ENCODE results near the gene CTRB2. TPM values are rescaled to one million over a fixed set of nuclear protein-coding genes. Genes with fewer than 3 reads are reported as not detected.
"Not testable (repeated sequence)": the region's sequence is repeated elsewhere in the genome, so short reads cannot be mapped to it uniquely, and the experiment has no call there.

The CTRB2 gene
- total and polyA plus RNA-seq, 3 experiments from 2014 or later: not detected

- peak within 1 kb of the TSS; percentile 59 for H3K4me3 ChIP-seq (ENCODE audit: low read length)
- POLR2A ChIA-PET: no interaction called here
Measured at GRCh38 chr16:75218256-75219076, 11.5 kb upstream of the CTRB2 start, which contains the start of gene CTRB1. Gene CTRB1, plus strand, starts transcription at chr16:75218988. Its CDS starts 20 bp downstream, at chr16:75219008.

GRCh38 chr16:75217389-75217851 is 10.5 kb upstream of the CTRB2 start:
- CTCF ChIA-PET: interaction anchor here (2.7 kb wide), 1 partner anchor 18 kb away, joined by 7 read pairs; no protein-coding TSS in a partner anchor
- Histone ChIP-seq H3K9me3 (ENCODE audit: low read length) (no peaks in the 10 kb centered on the region), H3K27ac (ENCODE audit: low read depth, low read length) (no peak overlapping the region), H3K4me1 (ENCODE audit: insufficient read depth, low read length) (peaks cover 9% of the 10 kb centered on the region), H3K4me3 (ENCODE audit: low read length) (no peak overlapping the region), H3K36me3 (ENCODE audit: insufficient read depth, low read length) (no peaks in the 10 kb centered on the region), H3K27me3 (ENCODE audit: insufficient read depth, low read length, poor library complexity, severe bottlenecking) (no peaks in the 10 kb centered on the region)
- POLR2A ChIA-PET: no interaction called here
- Mint-ChIP-seq H3K36me3 (no peaks in the 10 kb centered on the region), H3K9me3 (no peaks in the 10 kb centered on the region), H3K4me3 (no peak overlapping the region), H3K4me1 (peaks cover 7 to 16% (median 15%) of the 10 kb centered on the region in 3 donors), H3K27me3 (peaks cover 0 to under 1% of the 10 kb centered on the region in 2 donors), H3K27ac (peak overlapping the region in 1 of 8 donors; percentile 14)
- no peak for DNase-seq

More at GRCh38 chr16:75218256-75219076, 11.5 kb upstream of the CTRB2 start, which contains the start of gene CTRB1:
- Mint-ChIP-seq H3K4me1 (peaks cover 7 to 16% (median 15%) of the 10 kb centered on the region in 3 donors), H3K27me3 (no peaks in the 10 kb centered on the region), H3K36me3 (no peaks in the 10 kb centered on the region), H3K27ac (peak within 1 kb of the TSS; percentile 41 to 93 (median 87)), H3K9me3 (no peaks in the 10 kb centered on the region), H3K4me3 (peak within 1 kb of the TSS; percentile 73 to 93 (median 85))
- no peak for DNase-seq
- CTCF ChIA-PET: interaction anchor here (1.0 to 2.7 kb wide), 2 partner anchors 17 to 19 kb away, joined by 3 to 7 read pairs; no protein-coding TSS in a partner anchor
- Histone ChIP-seq H3K27me3 (ENCODE audit: insufficient read depth, low read length, poor library complexity, severe bottlenecking) (no peaks in the 10 kb centered on the region), H3K4me1 (ENCODE audit: insufficient read depth, low read length) (peaks cover 9% of the 10 kb centered on the region), H3K27ac (ENCODE audit: low read depth, low read length) (no peak within 1 kb of the TSS), H3K36me3 (ENCODE audit: insufficient read depth, low read length) (no peaks in the 10 kb centered on the region), H3K9me3 (ENCODE audit: low read length) (no peaks in the 10 kb centered on the region)

- Histone ChIP-seq H3K9me3 (ENCODE audit: low read length) (no peaks in the 10 kb centered on the region), H3K27me3 (ENCODE audit: insufficient read depth, low read length, poor library complexity, severe bottlenecking) (no peaks in the 10 kb centered on the region), H3K4me1 (ENCODE audit: insufficient read depth, low read length) (peaks cover 9% of the 10 kb centered on the region), H3K4me3 (ENCODE audit: low read length) (no peak overlapping the region), H3K36me3 (ENCODE audit: insufficient read depth, low read length) (no peaks in the 10 kb centered on the region), H3K27ac (ENCODE audit: low read depth, low read length) (no peak overlapping the region)
- Mint-ChIP-seq H3K4me3 (no peak overlapping the region), H3K27me3 (peaks cover 0 to 4% of the 10 kb centered on the region in 2 donors), H3K27ac (no peak overlapping the region), H3K4me1 (peaks cover 7 to 16% (median 15%) of the 10 kb centered on the region in 3 donors), H3K9me3 (no peaks in the 10 kb centered on the region), H3K36me3 (no peaks in the 10 kb centered on the region)
- ChIA-PET CTCF (interaction anchor here (2.7 kb wide), 1 partner anchor 17 kb away, joined by 7 read pairs; no protein-coding TSS in a partner anchor), POLR2A (no interaction called here)
- no peak for DNase-seq
Measured at GRCh38 chr16:75216576-75216975, 9.6 kb upstream of the CTRB2 start.

- H3K27ac ChIP-seq (ENCODE audit: low read depth, low read length): no peak overlapping the region
- Mint-ChIP-seq H3K27ac (peak overlapping the region in 1 of 8 donors; percentile 82), H3K27me3 (peaks cover 0 to 4% of the 10 kb centered on the region in 2 donors), H3K4me3 (no peak overlapping the region), H3K9me3 (no peaks in the 10 kb centered on the region), H3K36me3 (no peaks in the 10 kb centered on the region), H3K4me1 (peaks cover 7 to 16% (median 15%) of the 10 kb centered on the region in 3 donors)
- H3K9me3 ChIP-seq (ENCODE audit: low read length): no peaks in the 10 kb centered on the region
- H3K27me3 ChIP-seq (ENCODE audit: insufficient read depth, low read length, poor library complexity, severe bottlenecking): no peaks in the 10 kb centered on the region
- ChIA-PET POLR2A (no interaction called here), CTCF (interaction anchor here (0.9 to 2.7 kb wide), 2 partner anchors 16 to 17 kb away, joined by 3 to 7 read pairs; no protein-coding TSS in a partner anchor)
- no peaks in the 10 kb centered on the region for H3K36me3 ChIP-seq (ENCODE audit: insufficient read depth, low read length)
- DNase-seq: no peak
- no peak overlapping the region for H3K4me3 ChIP-seq (ENCODE audit: low read length)
- H3K4me1 ChIP-seq (ENCODE audit: insufficient read depth, low read length): peaks cover 9% of the 10 kb centered on the region
Measured at GRCh38 chr16:75216127-75216526, 9.2 kb upstream of the CTRB2 start.

GRCh38 chr16:75211286-75211685 is 4.3 kb upstream of the CTRB2 start:
- H3K27me3 Mint-ChIP-seq; DNase-seq; H3K4me3 Mint-ChIP-seq; H3K27me3 ChIP-seq (ENCODE audit: insufficient read depth, low read length, poor library complexity, severe bottlenecking); POLR2A ChIA-PET; H3K36me3 Mint-ChIP-seq; H3K4me3 ChIP-seq (ENCODE audit: low read length); H3K4me1 ChIP-seq (ENCODE audit: insufficient read depth, low read length); H3K4me1 Mint-ChIP-seq; H3K27ac Mint-ChIP-seq; H3K27ac ChIP-seq (ENCODE audit: low read depth, low read length); H3K9me3 ChIP-seq (ENCODE audit: low read length); H3K9me3 Mint-ChIP-seq; H3K36me3 ChIP-seq (ENCODE audit: insufficient read depth, low read length): not testable (repeated sequence)
- CTCF ChIA-PET: interaction anchor here (1.6 kb wide), 1 partner anchor 22 kb away, joined by 3 read pairs; no protein-coding TSS in a partner anchor

GRCh38 chr16:75209944-75210343 is 3.0 kb upstream of the CTRB2 start:
- POLR2A ChIA-PET: no interaction called here
- DNase-seq: no peak
- no peaks in the 10 kb centered on the region for H3K36me3 Mint-ChIP-seq

GRCh38 chr16:75209514-75209913 is 2.6 kb upstream of the CTRB2 start:
- H3K4me1 ChIP-seq (ENCODE audit: insufficient read depth, low read length); H3K4me3 ChIP-seq (ENCODE audit: low read length); DNase-seq; POLR2A ChIA-PET; H3K4me1 Mint-ChIP-seq; H3K4me3 Mint-ChIP-seq; H3K27me3 Mint-ChIP-seq; H3K36me3 Mint-ChIP-seq; H3K9me3 Mint-ChIP-seq; H3K27ac ChIP-seq (ENCODE audit: low read depth, low read length); H3K9me3 ChIP-seq (ENCODE audit: low read length); H3K27me3 ChIP-seq (ENCODE audit: insufficient read depth, low read length, poor library complexity, severe bottlenecking); H3K36me3 ChIP-seq (ENCODE audit: insufficient read depth, low read length); H3K27ac Mint-ChIP-seq: not testable (repeated sequence)
- CTCF ChIA-PET: interaction anchor here (1.3 to 1.7 kb wide), 2 partner anchors 21 to 24 kb away, joined by 3 to 8 read pairs; no protein-coding TSS in a partner anchor

More at GRCh38 chr16:75209944-75210343, 3.0 kb upstream of the CTRB2 start:
- no peaks in the 10 kb centered on the region for H3K9me3 ChIP-seq (ENCODE audit: low read length)
- no peaks in the 10 kb centered on the region for H3K9me3 Mint-ChIP-seq
- H3K36me3 ChIP-seq (ENCODE audit: insufficient read depth, low read length): no peaks in the 10 kb centered on the region
- H3K4me3 Mint-ChIP-seq: no peak overlapping the region
- no peak overlapping the region for H3K27ac ChIP-seq (ENCODE audit: low read depth, low read length)
- no peaks in the 10 kb centered on the region for H3K27me3 ChIP-seq (ENCODE audit: insufficient read depth, low read length, poor library complexity, severe bottlenecking)
- no peaks in the 10 kb centered on the region for H3K4me1 ChIP-seq (ENCODE audit: insufficient read depth, low read length)
- H3K27ac Mint-ChIP-seq: no peak overlapping the region
- CTCF ChIA-PET: interaction anchor here (1.6 to 1.7 kb wide), 2 partner anchors 23 to 24 kb away, joined by 3 to 8 read pairs; no protein-coding TSS in a partner anchor
- H3K27me3 Mint-ChIP-seq: peaks cover 0 to 4% of the 10 kb centered on the region in 2 donors
- no peaks in the 10 kb centered on the region for H3K4me1 Mint-ChIP-seq
- H3K4me3 ChIP-seq (ENCODE audit: low read length): no peak overlapping the region

Measured in CD8-positive, alpha-beta memory T cell (primary cell).